A549 treated with CORT108297 at 1 μM for 4 hours (cell line): Measurements from ENCODE around the gene UNC13C. TPM values are rescaled to one million over a fixed set of nuclear protein-coding genes. Genes with fewer than 3 reads are reported as not detected.

Experiments used
- total RNA-seq: library from RNA; stranded (reverse); fragments of 200-300 nt; extraction: Qiagen RNA extraction; gene quantifications from 5 replicates; pipeline ENCODE4 v1.2.3, GENCODE V29; 2022

Gene UNC13C
- total RNA-seq, result not detected in 5 replicates

DNA sequence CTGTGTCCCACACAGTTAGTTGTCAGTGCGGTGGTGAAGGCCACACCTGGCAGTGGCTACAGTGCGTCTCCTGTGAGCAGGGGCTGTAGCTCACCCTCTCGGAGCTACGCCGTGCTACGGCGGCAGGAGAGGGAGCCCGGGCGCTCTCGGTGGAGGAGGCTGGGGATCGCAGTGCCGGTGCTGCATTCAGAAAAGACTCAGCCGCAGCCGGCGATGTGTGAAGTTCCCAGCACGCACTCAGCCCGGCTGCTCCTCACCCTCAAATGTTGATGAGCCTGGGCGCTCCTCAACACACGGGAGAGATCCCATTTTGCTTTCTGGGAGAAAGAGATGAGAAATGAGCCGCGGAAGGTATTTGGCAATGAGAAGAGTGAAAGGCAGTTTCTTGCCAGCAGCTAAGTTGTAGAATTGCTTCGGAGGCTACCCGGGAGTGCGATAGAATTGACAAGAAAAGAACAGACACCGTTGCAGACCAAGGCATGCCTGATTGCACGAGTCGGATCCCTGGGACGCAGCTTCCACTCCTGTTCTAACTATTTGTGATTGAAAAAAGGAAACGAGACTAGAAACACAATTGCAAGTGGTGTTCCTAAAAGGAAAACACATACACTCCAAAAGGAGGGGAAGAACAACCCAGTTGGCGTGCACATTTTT, at the start of gene UNC13C:
Gene UNC13C, plus strand, starts transcription at position 189 of the 654 bp plus-strand sequence. CDS start 34,463 bp downstream, outside the sequence.

Other genes starting within 250 kb of the UNC13C start
- gene WDR72, start 218.8 kb upstream of the UNC13C start, total RNA-seq, result 5.5 to 7.6 TPM (median 7.1 TPM) in 5 replicates